Cardiac muscle cell (in vitro differentiated cells and primary cell): Measurements from ENCODE around the gene TIAM2. TPM values are rescaled to one million over a fixed set of nuclear protein-coding genes. Genes with fewer than 3 reads are reported as not detected.

Experiments used
- DNase-seq, 2 donors: peaks; one replicate each; pipeline versions ENCODE4 v3.0.0 to v3.0.0-alpha.2; 2010 to 2017; ENCODE audit warnings: low read depth in 1 of 2, low spot score in 1 of 2
- H3K27ac ChIP-seq: fragments of 200-600 bp; sonication (generic); 2 replicates; pipeline ENCODE4 v1.5.1; 2016
- H3K27me3 ChIP-seq: fragments of 200-600 bp; sonication (generic); 2 replicates; pipeline ENCODE4 v1.6.0; 2016; ENCODE audit warnings: control low read depth
- H3K36me3 ChIP-seq: fragments of 200-600 bp; sonication (generic); 2 replicates; pipeline ENCODE4 v1.5.1; 2016; ENCODE audit warnings: control low read depth
- H3K4me1 ChIP-seq: fragments of 200-600 bp; sonication (generic); 2 replicates; pipeline ENCODE4 v1.8.1; 2017; ENCODE audit warnings: low read depth, mild to moderate bottlenecking, mixed run types
- H3K4me3 ChIP-seq: fragments of 200-600 bp; sonication (generic); 2 replicates; pipeline ENCODE4 v1.5.1; 2016; ENCODE audit warnings: mild to moderate bottlenecking
- H3K9me3 ChIP-seq: fragments of 200-600 bp; sonication (generic); 2 replicates; pipeline ENCODE4 v1.5.1; 2017; ENCODE audit warnings: low read depth, mild to moderate bottlenecking, control low read depth
- CTCF ChIP-seq: IDR thresholded peaks from 2 replicates; pipeline ENCODE4 v1.5.1; 2012; ENCODE audit warnings: low read depth, mild to moderate bottlenecking, low read length
- polyA plus RNA-seq: library from polyadenylated mRNA; unstranded; fragments of >200 nt; fragmentation: Nextera tagmentation; extraction: Ambion mirVana; gene quantifications from 2 replicates; pipeline ENCODE4 v1.2.1, GENCODE V29; 2016
- total RNA-seq: library from RNA; depleted of rRNA; stranded (reverse); fragments of >200 nt; gene quantifications from 2 replicates; pipeline ENCODE4 v1.2.3, GENCODE V29; 2016

TIAM2 gene
- total and polyA plus RNA-seq, 2 experiments from 2014 or later = 3.9 to 12.4 TPM

DNA sequence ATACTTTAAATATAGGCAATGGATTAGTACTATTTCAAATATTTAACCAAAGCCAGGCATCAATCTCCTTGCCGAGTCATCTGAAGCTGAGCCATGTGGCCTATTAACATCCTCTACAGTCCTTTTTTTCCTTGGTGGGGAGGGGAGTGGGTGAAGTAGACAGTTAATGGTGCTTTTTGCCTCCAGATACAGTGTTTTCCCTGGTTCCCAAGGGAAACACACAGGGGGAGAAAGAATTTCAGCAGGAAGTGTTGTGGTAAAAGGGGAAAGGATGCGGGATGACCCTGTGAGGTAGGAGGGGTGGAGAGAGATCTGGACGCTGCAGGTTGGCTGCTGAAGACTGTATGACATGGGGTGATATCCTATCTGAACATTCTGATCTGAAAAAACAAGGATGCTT, 278.3 kb downstream of the TIAM2 start:
- Histone ChIP-seq H3K27ac (no peak overlapping the region), H3K4me3 (no peak overlapping the region), H3K4me1 (peaks cover 3% of the 10 kb centered on the region), H3K27me3 (peaks cover 67% of the 10 kb centered on the region), H3K9me3 (no peaks in the 10 kb centered on the region), H3K36me3 (peaks cover 5% of the 10 kb centered on the region)
- TF ChIP-seq CTCF = no peak
- peak in 1 of 2 donors; percentile 94 for DNase-seq

- peak in 1 of 2 donors; percentile 12 for DNase-seq
- Histone ChIP-seq H3K27ac (no peak overlapping the region), H3K4me3 (no peak overlapping the region), H3K27me3 (peaks cover 72% of the 10 kb centered on the region), H3K36me3 (peaks cover 5% of the 10 kb centered on the region), H3K4me1 (no peaks in the 10 kb centered on the region), H3K9me3 (no peaks in the 10 kb centered on the region)
- no peak for TF ChIP-seq CTCF
Observed at GRCh38 chr6:155274106-155274505, 279.0 kb downstream of the TIAM2 start.

DNA sequence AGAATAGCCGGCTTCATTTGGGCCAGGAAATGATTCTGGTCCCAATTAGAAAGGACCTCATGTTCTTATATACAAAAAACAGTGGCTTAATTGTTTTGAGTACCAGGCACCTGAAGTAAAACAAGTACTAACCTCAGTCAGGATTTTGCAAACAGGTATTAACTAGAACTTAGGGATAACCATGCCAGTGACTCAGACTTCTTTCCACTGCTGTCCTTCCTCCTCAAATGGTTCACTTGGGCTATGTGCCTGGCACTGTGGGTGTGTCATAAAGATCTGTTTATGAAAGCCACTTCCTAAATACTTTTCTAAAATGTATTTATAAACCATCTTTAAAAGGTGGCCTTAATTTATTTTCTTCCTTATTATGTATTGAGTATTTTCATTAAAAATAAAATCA, 279.4 kb downstream of the TIAM2 start:
- Histone ChIP-seq H3K27ac (no peak overlapping the region), H3K4me3 (no peak overlapping the region), H3K4me1 (no peaks in the 10 kb centered on the region), H3K27me3 (peaks cover 71% of the 10 kb centered on the region), H3K36me3 (peaks cover 5% of the 10 kb centered on the region), H3K9me3 (no peaks in the 10 kb centered on the region)
- peak in 1 of 2 donors; percentile 32 for DNase-seq
- TF ChIP-seq CTCF = no peak

- no peak for TF ChIP-seq CTCF
- peaks cover 5% of the 10 kb centered on the region for H3K36me3 ChIP-seq
- DNase-seq = peak in 1 of 2 donors; percentile 59
- no peaks in the 10 kb centered on the region for H3K9me3 ChIP-seq
- H3K27ac ChIP-seq = no peak overlapping the region
- peaks cover 57% of the 10 kb centered on the region for H3K27me3 ChIP-seq
- no peak overlapping the region for H3K4me3 ChIP-seq
- H3K4me1 ChIP-seq = no peaks in the 10 kb centered on the region
Observed at GRCh38 chr6:155275808-155276480, 280.8 kb downstream of the TIAM2 start.

DNA sequence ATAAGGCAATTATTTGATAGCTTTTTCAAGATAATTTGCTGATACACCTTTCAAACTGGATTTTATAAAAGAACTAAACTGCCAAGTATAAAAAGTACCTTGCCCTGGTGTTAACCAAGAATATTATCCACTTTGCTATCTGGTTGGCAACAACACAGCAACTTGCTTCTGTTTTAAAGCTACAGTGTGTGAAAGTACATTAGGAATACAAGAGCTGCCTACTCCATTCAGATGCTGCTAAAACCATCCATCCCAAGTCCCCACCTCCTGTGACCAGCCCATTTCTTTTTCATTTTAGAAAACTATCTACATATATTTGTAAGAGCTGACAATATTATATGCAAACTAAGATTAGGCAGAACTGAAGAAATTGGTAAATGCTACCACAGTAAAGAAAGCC, 281.5 kb downstream of the TIAM2 start:
- Histone ChIP-seq H3K9me3 (no peaks in the 10 kb centered on the region), H3K4me1 (no peaks in the 10 kb centered on the region), H3K36me3 (peaks cover 5% of the 10 kb centered on the region), H3K27ac (no peak overlapping the region), H3K27me3 (peaks cover 50% of the 10 kb centered on the region), H3K4me3 (no peak overlapping the region)
- no peak for TF ChIP-seq CTCF
- DNase-seq = peak in 1 of 2 donors; percentile 17
